Neuronal stem cell (in vitro differentiated cells): ENCODE data around the gene SCG5.

Source experiments
- DNase-seq: peaks from one replicate; pipeline ENCODE4 v3.0.0-alpha.2; 2013; ENCODE audit warnings: low spot score
- H2AFZ ChIP-seq: one replicate; pipeline ENCODE4 v1.6.1; 2013; ENCODE audit warnings: mild to moderate bottlenecking, low read length, inconsistent platforms
- H2AK5ac ChIP-seq: 2 replicates; pipeline ENCODE4 v1.6.1; 2013; ENCODE audit warnings: low read depth, mild to moderate bottlenecking, inconsistent platforms, low read length, moderate library complexity, mixed read lengths
- H2BK120ac ChIP-seq: 2 replicates; pipeline ENCODE4 v1.6.1; 2013; ENCODE audit warnings: low read depth, mild to moderate bottlenecking, inconsistent platforms, low read length, moderate library complexity, mixed read lengths
- H2BK12ac ChIP-seq: one replicate; pipeline ENCODE4 v1.6.1; 2013; ENCODE audit warnings: low read length, inconsistent platforms
- H2BK15ac ChIP-seq: 2 replicates; pipeline ENCODE4 v1.6.1; 2013; ENCODE audit warnings: mild to moderate bottlenecking, low read length, inconsistent platforms, mixed read lengths
- H2BK5ac ChIP-seq: one replicate; pipeline ENCODE4 v1.6.1; 2013; ENCODE audit warnings: inconsistent platforms, mild to moderate bottlenecking, low read length, moderate library complexity
- H3K14ac ChIP-seq: one replicate; pipeline ENCODE4 v1.6.1; 2013; ENCODE audit warnings: low read length, inconsistent platforms
- H3K18ac ChIP-seq: 2 replicates; pipeline ENCODE4 v1.6.1; 2013; ENCODE audit warnings: low read length, inconsistent platforms
- H3K23ac ChIP-seq: 2 replicates; pipeline ENCODE4 v1.6.1; 2013; ENCODE audit warnings: low read depth, mild to moderate bottlenecking, mixed read lengths, low read length, inconsistent platforms; ENCODE audit not compliant: poor library complexity
- H3K27ac ChIP-seq: replicated peaks from 3 replicates; pipeline ENCODE4 v1.5.1; 2013; ENCODE audit warnings: low read length, inconsistent platforms
- H3K27me3 ChIP-seq, 3 experiments: 2 replicates each; pipeline ENCODE4 v1.6.1; 2013; ENCODE audit warnings: low read length in 3 of 3, mild to moderate bottlenecking in 2 of 3, inconsistent platforms in 1 of 3, low read depth in 1 of 3, mixed read lengths in 1 of 3, moderate library complexity in 1 of 3; ENCODE audit not compliant: control insufficient read depth in 3 of 3, insufficient read depth in 3 of 3
- H3K36me3 ChIP-seq, 2 donors: replicated peaks in 1 of 2; 2 replicates each; pipeline ENCODE4 v1.6.1; 2013; ENCODE audit warnings: low read length in 2 of 2; ENCODE audit not compliant: control insufficient read depth in 2 of 2, insufficient read depth in 2 of 2
- H3K4ac ChIP-seq: 2 replicates; pipeline ENCODE4 v1.6.1; 2013; ENCODE audit warnings: inconsistent platforms, mild to moderate bottlenecking, low read length, moderate library complexity
- H3K4me1 ChIP-seq, 2 donors: 1 replicate in 1 of 2; 2 replicates in 1 of 2; pipeline ENCODE4 v1.6.1; 2013; ENCODE audit warnings: low read length in 2 of 2, low read depth in 1 of 2; ENCODE audit not compliant: control insufficient read depth in 2 of 2, insufficient read depth in 1 of 2
- H3K4me2 ChIP-seq: one replicate; pipeline ENCODE4 v1.6.1; 2013; ENCODE audit warnings: mild to moderate bottlenecking, low read length, inconsistent platforms; ENCODE audit not compliant: insufficient read depth, poor library complexity, severe bottlenecking
- H3K4me3 ChIP-seq, 2 donors: 2 replicates each; pipeline ENCODE4 v1.5.1; 2013; ENCODE audit warnings: low read length in 2 of 2, mild to moderate bottlenecking in 2 of 2, inconsistent platforms in 1 of 2, moderate library complexity in 1 of 2
- H3K79me1 ChIP-seq: one replicate; pipeline ENCODE4 v1.6.1; 2013; ENCODE audit warnings: low read depth, mild to moderate bottlenecking, inconsistent platforms, low read length, moderate library complexity
- H3K9ac ChIP-seq: one replicate; pipeline ENCODE4 v1.6.1; 2013; ENCODE audit warnings: mild to moderate bottlenecking, low read depth, low read length, inconsistent platforms; ENCODE audit not compliant: poor library complexity
- H3K9me3 ChIP-seq, 2 donors: replicated peaks in 1 of 2; 2 replicates each; pipeline versions ENCODE3 to v1.6.1; 2013; ENCODE audit warnings: low read length in 2 of 2, mild to moderate bottlenecking in 2 of 2, inconsistent platforms in 1 of 2, low read depth in 1 of 2, mixed read lengths in 1 of 2, moderate library complexity in 1 of 2; ENCODE audit not compliant: control insufficient read depth in 2 of 2, insufficient read depth in 1 of 2
- H4K8ac ChIP-seq: one replicate; pipeline ENCODE4 v1.6.1; 2013; ENCODE audit warnings: low read depth, mild to moderate bottlenecking, inconsistent platforms, low read length, moderate library complexity
- H4K91ac ChIP-seq: one replicate; pipeline ENCODE4 v1.6.1; 2013; ENCODE audit warnings: low read length, low read depth, mild to moderate bottlenecking, inconsistent platforms; ENCODE audit not compliant: poor library complexity
- WGBS, 2 donors: extraction: QIAGEN DNeasy Blood & Tissue Kit; methylation state at CpG; one replicate each; pipeline ENCODE4 v1.1.7; 2013; ENCODE audit warnings: missing lambda C conversion rate in 2 of 2, mixed read lengths in 1 of 2; ENCODE audit not compliant: insufficient read length in 2 of 2, insufficient replicate concordance in 1 of 2; ENCODE audit errors: extremely low coverage in 2 of 2; 5-methylcytosine and 5-hydroxymethylcytosine counted together

SCG5 gene

GRCh38 chr15:32691689-32692038 is 50.2 kb downstream of the SCG5 start:
- WGBS, 2 donors, result no CpG with 5 or more reads among the region's 10 CpGs
- Histone ChIP-seq H3K4me2 (no peak overlapping the region), H3K14ac (no peak overlapping the region), H3K27ac (no peak overlapping the region), H2BK120ac (no peak overlapping the region), H3K4ac (no peak overlapping the region), H3K4me3 (no peak overlapping the region), H3K18ac (no peak overlapping the region), H4K91ac (no peak overlapping the region), H2BK5ac (no peak overlapping the region), H3K36me3 (peaks cover 0 to 5% of the 10 kb centered on the region in 2 donors), H3K4me1 (no peaks in the 10 kb centered on the region), H3K27me3 (no peaks in the 10 kb centered on the region), H3K9me3 (no peaks in the 10 kb centered on the region), H2AK5ac (no peak overlapping the region), H2AFZ (no peak overlapping the region), H2BK12ac (no peak overlapping the region), H3K9ac (no peak overlapping the region), H3K23ac (no peak overlapping the region), H2BK15ac (no peak overlapping the region), H4K8ac (no peak overlapping the region), H3K79me1 (no peaks in the 10 kb centered on the region)
- no peak for DNase-seq

- H4K91ac ChIP-seq, result no peak overlapping the region
- WGBS, 2 donors, result no CpG with 5 or more reads among the region's 2 CpGs
- H3K36me3 ChIP-seq, result peaks cover 0 to 5% of the 10 kb centered on the region in 2 donors
- H3K9ac ChIP-seq, result no peak overlapping the region
- no peak overlapping the region for H2BK12ac ChIP-seq
- H2AFZ ChIP-seq, result no peak overlapping the region
- H2BK15ac ChIP-seq, result no peak overlapping the region
- no peak overlapping the region for H3K4ac ChIP-seq
- H3K79me1 ChIP-seq, result no peaks in the 10 kb centered on the region
- no peak overlapping the region for H3K23ac ChIP-seq
- no peak overlapping the region for H4K8ac ChIP-seq
- H3K9me3 ChIP-seq, result no peaks in the 10 kb centered on the region
- H2BK120ac ChIP-seq, result no peak overlapping the region
- no peak overlapping the region for H2AK5ac ChIP-seq
- H3K4me3 ChIP-seq, result no peak overlapping the region
- H2BK5ac ChIP-seq, result no peak overlapping the region
- H3K27ac ChIP-seq, result no peak overlapping the region
- no peak overlapping the region for H3K14ac ChIP-seq
- no peaks in the 10 kb centered on the region for H3K27me3 ChIP-seq
- H3K18ac ChIP-seq, result no peak overlapping the region
- H3K4me1 ChIP-seq, result no peaks in the 10 kb centered on the region
- H3K4me2 ChIP-seq, result no peak overlapping the region
- DNase-seq, result no peak
These were observed 50.8 kb downstream of the SCG5 start for GRCh38 chr15:32692286-32692685.

- Histone ChIP-seq H3K4me2 (no peak overlapping the region), H3K36me3 (peaks cover 0 to 5% of the 10 kb centered on the region in 2 donors), H4K91ac (no peak overlapping the region), H2BK12ac (no peak overlapping the region), H3K27ac (no peak overlapping the region), H3K4me1 (no peaks in the 10 kb centered on the region), H2BK15ac (no peak overlapping the region), H3K9ac (no peak overlapping the region), H3K9me3 (peaks cover 0 to 2% of the 10 kb centered on the region in 2 donors), H3K18ac (no peak overlapping the region), H2BK5ac (no peak overlapping the region), H3K14ac (no peak overlapping the region), H3K27me3 (no peaks in the 10 kb centered on the region), H2AK5ac (no peak overlapping the region), H3K4me3 (no peak overlapping the region), H2BK120ac (no peak overlapping the region), H3K23ac (no peak overlapping the region), H3K79me1 (no peaks in the 10 kb centered on the region), H2AFZ (no peak overlapping the region), H4K8ac (no peak overlapping the region), H3K4ac (no peak overlapping the region)
- no CpG with 5 or more reads among the region's 3 CpGs for WGBS, 2 donors
- no peak for DNase-seq
These were observed 52.9 kb downstream of the SCG5 start for GRCh38 chr15:32694222-32694983.

GRCh38 chr15:32698773-32699390 is 57.4 kb downstream of the SCG5 start:
- H3K79me1 ChIP-seq, result no peaks in the 10 kb centered on the region
- no peak overlapping the region for H3K4me3 ChIP-seq
- H2AK5ac ChIP-seq, result no peak overlapping the region
- H3K14ac ChIP-seq, result no peak overlapping the region
- no peak overlapping the region for H3K4ac ChIP-seq
- no peak overlapping the region for H2BK5ac ChIP-seq
- H3K9me3 ChIP-seq, result peaks cover 0 to 2% of the 10 kb centered on the region in 2 donors
- no peak overlapping the region for H3K9ac ChIP-seq
- H3K27ac ChIP-seq, result no peak overlapping the region
- H3K4me1 ChIP-seq, result no peaks in the 10 kb centered on the region
- H3K4me2 ChIP-seq, result no peak overlapping the region
- no peak overlapping the region for H3K23ac ChIP-seq
- H2BK15ac ChIP-seq, result no peak overlapping the region
- H2AFZ ChIP-seq, result no peak overlapping the region
- peaks cover 0 to 2% of the 10 kb centered on the region in 2 donors for H3K36me3 ChIP-seq
- H3K27me3 ChIP-seq, result peaks cover 0 to 11% (median 0%) of the 10 kb centered on the region in 3 experiments
- no CpG with 5 or more reads among the region's 5 CpGs for WGBS, 2 donors
- no peak overlapping the region for H4K8ac ChIP-seq
- H3K18ac ChIP-seq, result no peak overlapping the region
- H2BK120ac ChIP-seq, result no peak overlapping the region
- DNase-seq, result no peak
- no peak overlapping the region for H4K91ac ChIP-seq
- no peak overlapping the region for H2BK12ac ChIP-seq
